Central memory CD4-positive, alpha-beta T cell (primary cell): Measurements from ENCODE around the gene LINC00632.

Experiments used
- DNase-seq: peaks from one replicate; pipeline ENCODE4 v3.0.0; 2022

LINC00632 gene

GRCh38 chrX:140765043-140765784 is 55.7 kb downstream of the LINC00632 start:
- no peak for DNase-seq

DNA sequence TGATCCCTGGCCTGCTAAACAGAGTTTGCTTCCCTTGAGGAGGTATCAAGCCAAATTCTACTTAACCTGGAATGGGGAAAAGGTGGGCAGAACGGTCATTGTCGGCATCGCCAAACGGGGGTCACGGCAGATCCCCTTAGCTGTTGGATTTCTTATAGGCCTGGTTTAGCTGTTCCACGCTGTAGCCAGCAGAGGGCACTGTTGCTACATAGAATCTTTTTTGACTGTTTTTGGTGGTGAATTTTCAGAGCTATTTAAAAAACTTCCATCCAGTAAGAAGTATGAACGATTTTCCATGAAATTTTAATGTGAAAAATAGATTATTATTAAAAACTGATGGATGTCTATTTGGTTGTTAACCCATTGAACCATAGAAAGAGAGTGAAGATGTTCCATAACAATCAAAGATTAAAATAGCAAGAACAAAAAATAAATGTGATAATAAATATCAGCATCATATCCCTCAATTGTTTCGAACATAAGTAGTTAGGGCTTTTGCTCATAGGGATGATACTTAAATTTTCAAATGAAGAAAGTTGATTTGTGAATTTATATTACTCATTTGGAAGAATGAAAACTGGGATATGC is 56.6 kb downstream of the LINC00632 start:
- peak; percentile 19 for DNase-seq

- DNase-seq = no peak
Observed at GRCh38 chrX:140767646-140768045, 58.1 kb downstream of the LINC00632 start.

GRCh38 chrX:140775211-140775610 is 65.7 kb downstream of the LINC00632 start:
- no peak for DNase-seq

DNA sequence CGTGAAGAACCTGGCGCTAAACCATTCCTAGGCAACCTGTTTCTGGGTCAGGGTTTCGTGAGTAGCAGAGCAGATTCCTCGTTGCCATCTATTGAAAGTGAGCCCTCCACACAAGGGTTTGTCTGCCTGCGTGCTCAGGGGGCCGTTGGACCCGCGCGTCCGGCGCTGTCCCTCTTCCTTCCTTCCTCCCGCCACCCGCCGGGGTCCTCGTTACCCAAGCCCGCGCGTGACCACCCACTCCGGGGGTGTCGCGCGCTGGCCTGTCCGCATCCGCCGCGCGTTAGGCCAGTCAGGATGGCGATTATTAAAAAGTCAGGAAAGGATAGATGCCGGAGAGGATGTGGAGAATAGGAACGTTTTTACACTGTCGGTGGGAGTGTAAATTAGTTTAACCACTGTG is 66.8 kb downstream of the LINC00632 start:
- DNase-seq = no peak

DNA sequence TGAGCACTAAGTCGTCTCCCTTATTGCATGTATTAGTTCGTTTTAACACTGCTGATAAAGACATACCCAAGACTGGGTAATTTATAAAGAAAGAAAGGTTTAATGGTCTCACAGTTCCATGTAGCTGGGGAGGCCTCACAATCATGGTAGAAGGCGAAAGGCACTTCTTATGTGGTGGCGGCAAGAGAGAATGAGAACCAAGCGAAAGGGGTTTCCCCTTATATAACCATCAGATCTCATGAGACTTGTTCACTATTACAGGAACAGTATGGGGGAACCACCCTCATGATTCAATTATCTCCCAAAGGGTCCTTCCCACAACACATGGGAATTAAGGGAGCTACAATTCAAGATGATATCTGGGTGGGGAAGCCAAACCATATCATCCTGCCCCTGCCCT is 85.1 kb downstream of the LINC00632 start:
- no peak for DNase-seq

DNA sequence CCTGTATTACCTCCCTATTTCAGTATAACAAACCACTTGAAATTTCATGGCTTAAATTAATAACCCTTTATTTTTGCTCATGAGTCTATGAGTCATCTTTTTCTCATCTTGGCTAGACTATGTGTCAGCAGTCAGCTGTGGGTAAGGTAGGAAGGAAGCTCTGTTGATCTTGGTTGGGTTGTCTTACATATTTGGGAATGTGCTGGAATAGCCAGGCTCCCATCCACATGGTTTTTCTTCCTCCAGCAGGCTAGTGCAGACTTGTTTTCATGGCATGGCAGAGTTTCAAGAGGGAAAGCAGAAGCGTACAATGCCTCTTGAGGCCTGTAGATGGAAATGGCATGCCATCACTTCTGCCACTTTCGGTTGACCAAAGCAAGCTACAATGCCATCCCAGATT is 89.7 kb downstream of the LINC00632 start:
- no peak for DNase-seq

- no peak for DNase-seq
Observed at GRCh38 chrX:140804292-140804691, 94.7 kb downstream of the LINC00632 start.

- no peak for DNase-seq
Observed at GRCh38 chrX:140815868-140816267, 106.3 kb downstream of the LINC00632 start.

- no peak for DNase-seq
Observed at GRCh38 chrX:140817943-140818342, 108.4 kb downstream of the LINC00632 start.

DNA sequence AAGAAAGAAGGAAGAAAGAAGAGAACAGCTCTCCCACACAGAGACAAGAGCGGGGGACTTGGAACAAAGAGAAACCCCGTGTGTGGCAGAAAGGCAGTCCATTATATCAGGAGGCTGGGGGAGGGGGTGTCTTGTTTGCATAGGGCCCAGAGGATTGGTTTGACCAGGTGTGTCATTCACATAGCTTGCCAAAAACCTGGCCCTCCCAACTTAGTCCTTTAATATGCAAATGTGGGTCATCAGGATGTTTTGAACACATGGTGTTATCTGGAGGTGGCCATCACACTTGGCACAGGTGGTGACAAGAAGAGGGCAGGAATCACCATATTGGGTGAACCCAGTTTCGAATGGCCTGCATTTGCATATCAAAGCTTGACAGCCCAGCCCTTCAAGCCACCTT is 111.7 kb downstream of the LINC00632 start:
- no peak for DNase-seq

DNA sequence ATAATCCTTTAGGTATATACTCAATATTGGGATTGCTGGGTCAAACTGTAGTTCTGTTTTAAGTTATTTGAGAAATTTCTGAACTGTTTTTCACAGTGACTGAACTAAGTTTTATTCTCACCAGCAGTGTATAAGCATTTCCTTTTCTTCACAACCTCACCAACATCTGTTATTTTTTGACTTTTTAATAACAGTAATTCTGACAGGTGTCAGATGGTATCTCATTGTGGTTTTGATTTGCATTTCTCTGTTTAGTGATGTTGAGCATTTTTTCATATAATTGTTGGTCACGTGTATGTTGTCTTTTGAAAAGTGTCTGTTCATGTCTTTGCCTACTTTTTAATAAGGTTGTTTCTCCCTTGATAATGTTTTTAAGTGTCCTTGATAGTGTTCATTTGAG is 112.6 kb downstream of the LINC00632 start:
- no peak for DNase-seq

DNA sequence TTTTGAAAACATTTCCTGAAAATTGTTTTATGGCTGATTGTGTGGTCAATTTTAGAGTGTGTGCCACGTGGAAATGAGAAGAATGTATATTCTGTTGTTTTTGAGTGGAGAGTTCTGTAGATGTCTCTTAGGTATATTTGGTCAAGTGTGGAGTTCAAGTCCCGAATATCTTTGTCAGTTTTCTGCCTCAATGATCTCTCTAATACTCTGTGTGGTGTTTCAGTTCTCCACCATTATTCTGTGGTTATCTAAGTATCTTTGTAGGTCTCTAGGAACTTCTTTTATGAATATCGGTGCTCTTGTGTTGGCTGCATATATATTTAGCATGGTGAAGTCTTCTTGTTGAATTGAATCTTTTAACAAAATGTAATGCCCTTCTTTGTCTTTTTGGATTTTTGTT is 113.3 kb downstream of the LINC00632 start:
- DNase-seq = no peak

DNA sequence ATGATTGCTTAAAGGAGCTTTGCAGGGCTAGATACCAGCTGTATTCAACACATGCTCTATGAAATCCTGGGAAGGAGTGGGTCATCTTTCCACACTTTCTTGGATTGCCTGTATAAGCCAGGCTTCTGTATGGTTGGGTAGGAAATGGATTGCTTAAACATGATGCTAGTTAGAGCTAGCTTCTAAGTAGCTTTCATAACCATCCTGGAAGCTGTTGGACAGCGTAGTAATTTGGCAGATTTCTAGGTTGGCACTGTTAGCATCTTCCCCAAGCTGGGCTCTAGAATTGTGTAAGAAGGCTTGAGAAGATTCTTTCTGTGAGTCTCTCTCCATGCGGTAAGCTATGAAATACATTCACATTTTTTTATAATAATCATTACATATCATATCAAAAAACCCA is 127.3 kb downstream of the LINC00632 start:
- no peak for DNase-seq
